Measurements from ENCODE around the gene ZDHHC4. TPM values are rescaled to one million over a fixed set of nuclear protein-coding genes. Genes with fewer than 3 reads are reported as not detected.

The ZDHHC4 gene
- total RNA-seq, 1 donor from 2014 or later, result 86.5 TPM

- Mint-ChIP-seq H3K4me3 (ENCODE audit: low read depth) (peak overlapping the region; percentile 37), H3K27me3 (no peaks in the 10 kb centered on the region), H3K4me1 (ENCODE audit: low read depth) (peaks cover 5% of the 10 kb centered on the region), H3K9me3 (ENCODE audit: low read depth) (no peaks in the 10 kb centered on the region), H3K36me3 (ENCODE audit: insufficient read depth) (peaks cover 35% of the 10 kb centered on the region), H3K27ac (peak overlapping the region; percentile 39)
- DNase-seq (ENCODE audit: low spot score, unreplicated experiment), result no peak
- no peak for TF ChIP-seq CTCF (IDR thresholded peaks at IDR 0.05; ENCODE audit: unreplicated experiment)
Observed at GRCh38 chr7:6588566-6588965, 11.3 kb downstream of the ZDHHC4 start.

DNA sequence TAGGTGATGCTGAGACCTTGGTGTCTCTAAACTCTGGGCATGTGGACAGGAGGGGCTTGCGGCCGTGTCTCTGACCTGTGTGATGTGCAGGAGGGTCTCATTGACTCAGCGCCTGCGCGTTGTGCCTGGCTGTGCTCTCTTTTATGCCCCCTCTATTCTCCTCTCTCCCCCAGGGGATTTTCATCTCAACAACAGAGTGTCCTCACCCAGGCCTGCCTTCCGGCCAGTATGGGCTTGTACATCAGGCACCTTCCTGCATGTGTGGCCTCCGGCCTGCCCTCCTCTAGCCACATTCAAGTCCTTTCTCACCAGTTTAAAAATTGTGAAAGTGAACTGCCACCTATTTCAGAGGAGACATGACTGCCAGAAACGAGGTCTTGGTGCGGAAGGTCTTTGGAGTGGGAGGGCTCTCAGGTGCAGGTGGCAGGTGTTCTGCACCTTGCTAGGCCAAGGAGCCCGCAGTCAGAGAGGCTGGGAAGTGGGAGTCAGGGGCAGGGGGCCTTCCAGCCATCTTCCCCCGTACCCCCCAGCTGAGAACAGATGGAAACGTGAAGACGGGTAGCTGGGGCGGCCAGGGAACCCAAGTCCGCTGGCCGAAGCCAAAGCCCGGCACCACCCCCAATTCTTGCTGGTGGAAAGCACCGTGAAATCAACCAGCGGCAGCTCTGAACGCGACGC lies 12.0 kb downstream of the ZDHHC4 start:
- Mint-ChIP-seq H3K4me3 (ENCODE audit: low read depth) (peak overlapping the region; percentile 69), H3K4me1 (ENCODE audit: low read depth) (peaks cover 5% of the 10 kb centered on the region), H3K36me3 (ENCODE audit: insufficient read depth) (peaks cover 36% of the 10 kb centered on the region), H3K27me3 (no peaks in the 10 kb centered on the region), H3K9me3 (ENCODE audit: low read depth) (no peaks in the 10 kb centered on the region), H3K27ac (peak overlapping the region; percentile 79)
- DNase-seq (ENCODE audit: low spot score, unreplicated experiment), result no peak
- no peak for TF ChIP-seq CTCF (IDR thresholded peaks at IDR 0.05; ENCODE audit: unreplicated experiment)

- DNase-seq (ENCODE audit: low spot score, unreplicated experiment), result peak; percentile 79
- peak within 1 kb of the TSS; percentile 88 for H3K4me3 Mint-ChIP-seq (ENCODE audit: low read depth)
- H3K4me1 Mint-ChIP-seq (ENCODE audit: low read depth), result peaks cover 5% of the 10 kb centered on the region
- H3K27ac Mint-ChIP-seq, result peak within 1 kb of the TSS; percentile 91
- H3K36me3 Mint-ChIP-seq (ENCODE audit: insufficient read depth), result peaks cover 33% of the 10 kb centered on the region
- H3K9me3 Mint-ChIP-seq (ENCODE audit: low read depth), result no peaks in the 10 kb centered on the region
- TF ChIP-seq CTCF (IDR thresholded peaks at IDR 0.05; ENCODE audit: unreplicated experiment), result peak; percentile 84
- H3K27me3 Mint-ChIP-seq, result no peaks in the 10 kb centered on the region
Observed at GRCh38 chr7:6589829-6590644, 12.8 kb downstream of the ZDHHC4 start, which contains the start of gene INTS15. TSS of gene INTS15 (plus strand) at chr7:6590021. CDS start at chr7:6590284, 263 bp downstream.

GRCh38 chr7:6590645-6591110 lies 13.4 kb downstream of the ZDHHC4 start:
- no peaks in the 10 kb centered on the region for H3K9me3 Mint-ChIP-seq (ENCODE audit: low read depth)
- H3K36me3 Mint-ChIP-seq (ENCODE audit: insufficient read depth), result peaks cover 31% of the 10 kb centered on the region
- H3K27me3 Mint-ChIP-seq, result no peaks in the 10 kb centered on the region
- peak overlapping the region; percentile 88 for H3K4me3 Mint-ChIP-seq (ENCODE audit: low read depth)
- no peak for TF ChIP-seq CTCF (IDR thresholded peaks at IDR 0.05; ENCODE audit: unreplicated experiment)
- H3K27ac Mint-ChIP-seq, result peak overlapping the region; percentile 91
- H3K4me1 Mint-ChIP-seq (ENCODE audit: low read depth), result peaks cover 5% of the 10 kb centered on the region
- DNase-seq (ENCODE audit: low spot score, unreplicated experiment), result no peak

GRCh38 chr7:6600093-6600492 lies 22.8 kb downstream of the ZDHHC4 start:
- Mint-ChIP-seq H3K27ac (no peak overlapping the region), H3K4me1 (ENCODE audit: low read depth) (no peaks in the 10 kb centered on the region), H3K9me3 (ENCODE audit: low read depth) (no peaks in the 10 kb centered on the region), H3K36me3 (ENCODE audit: insufficient read depth) (peaks cover 24% of the 10 kb centered on the region), H3K4me3 (ENCODE audit: low read depth) (no peak overlapping the region), H3K27me3 (no peaks in the 10 kb centered on the region)
- no peak for TF ChIP-seq CTCF (IDR thresholded peaks at IDR 0.05; ENCODE audit: unreplicated experiment)
- no peak for DNase-seq (ENCODE audit: low spot score, unreplicated experiment)
